Progenitor cell of endocrine pancreas (in vitro differentiated cells): ENCODE measurements around the gene LSM7. TPM values are rescaled to one million over a fixed set of nuclear protein-coding genes. Genes with fewer than 3 reads are reported as not detected.
A peak's percentile ranks its signal among the peaks of the same experiment; 100 is the strongest.

ENCODE experiments used
- DNase-seq: peaks from one replicate; pipeline ENCODE4 v3.0.0; 2021; ENCODE audit warnings: low spot score; ENCODE audit not compliant: unreplicated experiment
- H3K27ac Mint-ChIP-seq: 2 replicates; pipeline ENCODE4 v1.8.0; 2021; ENCODE audit warnings: mild to moderate bottlenecking, moderate library complexity, mixed read lengths
- H3K27me3 Mint-ChIP-seq: 2 replicates; pipeline ENCODE4 v1.8.0; 2021; ENCODE audit warnings: mixed read lengths
- H3K36me3 Mint-ChIP-seq: 2 replicates; pipeline ENCODE4 v1.8.0; 2022; ENCODE audit warnings: mixed read lengths; ENCODE audit not compliant: insufficient read depth
- H3K4me1 Mint-ChIP-seq: 2 replicates; pipeline ENCODE4 v1.8.0; 2021; ENCODE audit warnings: low read depth, mixed read lengths
- H3K4me3 Mint-ChIP-seq: 2 replicates; pipeline ENCODE4 v1.8.0; 2021; ENCODE audit warnings: low read depth, mild to moderate bottlenecking, moderate library complexity, mixed read lengths
- H3K9me3 Mint-ChIP-seq: 2 replicates; pipeline ENCODE4 v1.8.0; 2021; ENCODE audit warnings: low read depth, mixed read lengths
- CTCF ChIP-seq: fragments of 200-600 bp; sonication (generic); IDR thresholded peaks from one replicate; pipeline ENCODE4 v1.5.0; 2021; ENCODE audit warnings: antibody characterized with exemption, mild to moderate bottlenecking; ENCODE audit not compliant: unreplicated experiment
- total RNA-seq: library from RNA; stranded (reverse); gene quantifications from 2 replicates; pipeline ENCODE4 v1.2.1, GENCODE V29; 2021

The LSM7 gene
- total RNA-seq, 1 donor from 2014 or later = 126 TPM

GRCh38 chr19:2311093-2311492 lies 17.3 kb downstream of the LSM7 start:
- Mint-ChIP-seq H3K9me3 (peaks cover 5% of the 10 kb centered on the region), H3K27ac (no peak overlapping the region), H3K27me3 (peaks cover 47% of the 10 kb centered on the region), H3K36me3 (peaks cover 3% of the 10 kb centered on the region), H3K4me1 (no peaks in the 10 kb centered on the region), H3K4me3 (no peak overlapping the region)
- TF ChIP-seq CTCF = no peak
- no peak for DNase-seq

- TF ChIP-seq CTCF = no peak
- peaks cover under 1% of the 10 kb centered on the region for H3K9me3 Mint-ChIP-seq
- peaks cover under 1% of the 10 kb centered on the region for H3K36me3 Mint-ChIP-seq
- DNase-seq = no peak
- H3K27ac Mint-ChIP-seq = no peak overlapping the region
- no peaks in the 10 kb centered on the region for H3K4me1 Mint-ChIP-seq
- no peak overlapping the region for H3K4me3 Mint-ChIP-seq
- H3K27me3 Mint-ChIP-seq = peaks cover 50% of the 10 kb centered on the region
Measured at GRCh38 chr19:2309734-2310362, 18.5 kb downstream of the LSM7 start.

- Mint-ChIP-seq H3K4me1 (no peaks in the 10 kb centered on the region), H3K27me3 (peaks cover 55% of the 10 kb centered on the region), H3K4me3 (peak within 1 kb of the TSS; percentile 44), H3K36me3 (no peaks in the 10 kb centered on the region), H3K9me3 (no peaks in the 10 kb centered on the region), H3K27ac (peak within 1 kb of the TSS; percentile 71)
- DNase-seq = no peak
- no peak for TF ChIP-seq CTCF
Measured at GRCh38 chr19:2308114-2308556, 20.3 kb downstream of the LSM7 start, which contains the start of gene LINGO3. Gene LINGO3 (minus strand): TSS chr19:2308154. CDS start chr19:2291776, 16,378 bp downstream.

- DNase-seq = no peak
- no peaks in the 10 kb centered on the region for H3K9me3 Mint-ChIP-seq
- H3K4me1 Mint-ChIP-seq = no peaks in the 10 kb centered on the region
- no peak overlapping the region for H3K27ac Mint-ChIP-seq
- H3K36me3 Mint-ChIP-seq = no peaks in the 10 kb centered on the region
- TF ChIP-seq CTCF = no peak
- H3K4me3 Mint-ChIP-seq = no peak overlapping the region
- peaks cover 57% of the 10 kb centered on the region for H3K27me3 Mint-ChIP-seq
Measured at GRCh38 chr19:2307518-2308012, 20.8 kb downstream of the LSM7 start.

- no peak for TF ChIP-seq CTCF
- peaks cover 57% of the 10 kb centered on the region for H3K27me3 Mint-ChIP-seq
- H3K27ac Mint-ChIP-seq = no peak overlapping the region
- H3K9me3 Mint-ChIP-seq = no peaks in the 10 kb centered on the region
- no peak for DNase-seq
- H3K4me3 Mint-ChIP-seq = no peak overlapping the region
- no peaks in the 10 kb centered on the region for H3K36me3 Mint-ChIP-seq
- H3K4me1 Mint-ChIP-seq = no peaks in the 10 kb centered on the region
Measured at GRCh38 chr19:2306971-2307370, 21.4 kb downstream of the LSM7 start.
